Panc1 (cell line): ENCODE data around the gene LRP2.

Experiments used
- POLR2AphosphoS5 ChIP-seq: IDR thresholded peaks from 2 replicates; pipeline ENCODE4 v1.6.1; 2012; ENCODE audit warnings: mild to moderate bottlenecking, low read depth, low read length, moderate library complexity
- SIN3A ChIP-seq: IDR thresholded peaks from 2 replicates; pipeline ENCODE4 v1.6.1; 2012; ENCODE audit warnings: low read depth, mild to moderate bottlenecking, low read length, moderate library complexity, borderline replicate concordance; ENCODE audit not compliant: insufficient read depth
- TF ChIP-seq, protein P1 (sequence below): fragments of 450-650 bp; IDR thresholded peaks from 2 replicates; pipeline ENCODE4 v1.5.1; 2017; ENCODE audit warnings: mild to moderate bottlenecking

DNA sequence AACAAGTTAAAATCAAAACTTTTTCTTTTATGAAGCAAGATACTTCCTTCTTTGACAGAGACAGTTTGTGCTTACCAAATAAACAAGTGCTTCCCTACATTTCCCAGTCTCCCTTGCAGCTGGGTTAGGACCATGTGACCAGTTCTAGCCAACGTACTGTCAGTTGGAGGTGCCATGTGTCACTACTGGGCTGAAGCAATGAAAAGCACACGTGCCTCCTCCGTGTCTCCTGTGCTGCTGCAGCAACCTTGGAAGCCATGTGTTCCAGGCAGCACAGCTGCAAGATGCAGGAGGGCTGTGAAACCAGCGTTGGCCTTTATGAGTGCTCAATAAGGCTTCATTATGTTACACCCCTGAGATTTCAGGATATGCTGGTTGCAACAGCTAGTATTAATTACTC is 199.7 kb downstream of the LRP2 start:
- TF ChIP-seq SIN3A (no peak), POLR2AphosphoS5 (no peak)
- TF ChIP-seq, protein P1, sequence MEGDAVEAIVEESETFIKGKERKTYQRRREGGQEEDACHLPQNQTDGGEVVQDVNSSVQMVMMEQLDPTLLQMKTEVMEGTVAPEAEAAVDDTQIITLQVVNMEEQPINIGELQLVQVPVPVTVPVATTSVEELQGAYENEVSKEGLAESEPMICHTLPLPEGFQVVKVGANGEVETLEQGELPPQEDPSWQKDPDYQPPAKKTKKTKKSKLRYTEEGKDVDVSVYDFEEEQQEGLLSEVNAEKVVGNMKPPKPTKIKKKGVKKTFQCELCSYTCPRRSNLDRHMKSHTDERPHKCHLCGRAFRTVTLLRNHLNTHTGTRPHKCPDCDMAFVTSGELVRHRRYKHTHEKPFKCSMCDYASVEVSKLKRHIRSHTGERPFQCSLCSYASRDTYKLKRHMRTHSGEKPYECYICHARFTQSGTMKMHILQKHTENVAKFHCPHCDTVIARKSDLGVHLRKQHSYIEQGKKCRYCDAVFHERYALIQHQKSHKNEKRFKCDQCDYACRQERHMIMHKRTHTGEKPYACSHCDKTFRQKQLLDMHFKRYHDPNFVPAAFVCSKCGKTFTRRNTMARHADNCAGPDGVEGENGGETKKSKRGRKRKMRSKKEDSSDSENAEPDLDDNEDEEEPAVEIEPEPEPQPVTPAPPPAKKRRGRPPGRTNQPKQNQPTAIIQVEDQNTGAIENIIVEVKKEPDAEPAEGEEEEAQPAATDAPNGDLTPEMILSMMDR: no peak
